DOHH2 (cell line): ENCODE results near the gene LILRB3.

Experiments used
- CTCF ChIP-seq: fragments of 200-600 bp; sonication (generic); IDR thresholded peaks from one replicate; pipeline ENCODE4 v1.5.1; 2014; ENCODE audit warnings: antibody characterized with exemption, mild to moderate bottlenecking, low read depth, low read length; ENCODE audit not compliant: poor library complexity, severe bottlenecking
- EZH2phosphoT487 ChIP-seq: fragments of 200-600 bp; sonication (generic); IDR thresholded peaks from 2 replicates; pipeline ENCODE4 v1.6.1; 2017; ENCODE audit warnings: borderline replicate concordance, mild to moderate bottlenecking, antibody characterized with exemption, low read length, moderate library complexity, mixed read lengths

DNA sequence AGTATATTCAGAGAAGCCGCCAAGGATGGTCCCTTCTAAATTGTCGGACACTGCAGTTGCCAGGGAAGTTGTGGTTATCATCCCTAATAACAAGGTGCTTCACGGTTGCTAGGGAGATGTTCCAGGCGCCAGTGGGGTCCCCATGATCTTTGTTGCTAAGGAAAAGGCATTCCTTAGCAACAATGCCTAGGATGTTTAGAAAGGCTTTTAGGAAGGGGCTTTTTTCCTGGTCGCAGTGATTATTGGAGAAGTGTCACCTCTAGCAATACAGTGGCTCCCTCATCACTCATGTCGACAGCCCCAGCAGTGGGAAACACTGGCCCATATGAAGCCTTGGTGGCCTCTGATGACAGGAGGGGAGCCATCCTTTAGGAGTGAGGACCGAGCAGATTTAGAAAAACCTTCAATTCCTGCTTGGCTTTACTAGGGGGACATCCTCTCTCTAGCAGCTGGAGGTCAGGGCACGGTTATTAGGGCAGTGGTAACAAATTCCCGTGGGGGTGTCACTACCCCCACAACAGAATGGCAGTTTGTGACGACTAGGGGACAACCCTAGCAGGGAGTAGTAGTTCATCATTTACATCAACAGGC lies 43.5 kb downstream of the LILRB3 start:
- no peak for TF ChIP-seq CTCF
- no peak for TF ChIP-seq EZH2phosphoT487
